Endothelial cell of umbilical vein (primary cell): ENCODE measurements around the gene DIPK1A. TPM values are rescaled to one million over a fixed set of nuclear protein-coding genes. Genes with fewer than 3 reads are reported as not detected.

Experiments used
- BruUV-seq: library from RNA; stranded (reverse); fragments of 400-500 nt; replicated peaks from 2 replicates; lab custom pipeline; 2021; lab: Mats Ljungman, UMichigan
- CTCF ChIA-PET: fragments of 300-600, 350-600 bp; sonication (Branson Sonifier 250); formaldehyde crosslinking; loops from one replicate; lab custom pipeline; 2021; ENCODE audit warnings: antibody characterized with exemption, inconsistent platforms; lab: Charles Lee
- POLR2A ChIA-PET: fragments of 300-600, 350-600 bp; sonication (Branson Sonifier 250); formaldehyde crosslinking; loops from one replicate; lab custom pipeline; 2021; ENCODE audit warnings: antibody characterized with exemption, inconsistent platforms; lab: Charles Lee
- DNase-seq: peaks from one replicate; pipeline ENCODE4 v3.0.0-alpha.2; 2011; ENCODE audit warnings: low read depth, low spot score
- FAIRE-seq: peaks from 2 replicates; lab custom pipeline; 2011; peaks lifted over from hg19 to GRCh38; lab: Jason Lieb, UNC
- H2AFZ ChIP-seq: 2 replicates; pipeline ENCODE4 v1.6.0; 2012; ENCODE audit warnings: low read depth, low read length, control low read depth, inconsistent platforms
- H3K27ac ChIP-seq: 2 replicates; pipeline ENCODE4 v1.5.1; 2011; ENCODE audit warnings: low read depth, mild to moderate bottlenecking, control low read depth, low read length, moderate library complexity; ENCODE audit not compliant: insufficient read depth
- H3K27me3 ChIP-seq, 2 experiments: 2 replicates each; pipeline versions ENCODE4 v1.6.0 to v1.6.1; 2011; ENCODE audit warnings: low read length in 2 of 2, mixed read lengths in 1 of 2; ENCODE audit not compliant: control insufficient read depth in 2 of 2, insufficient read depth in 2 of 2
- H3K36me3 ChIP-seq, 2 experiments: 2 replicates in 1 of 2; 3 replicates in 1 of 2; pipeline ENCODE4 v1.5.1; 2011; ENCODE audit warnings: low read length in 2 of 2, mild to moderate bottlenecking in 1 of 2, moderate library complexity in 1 of 2; ENCODE audit not compliant: control insufficient read depth in 2 of 2, insufficient read depth in 2 of 2; ENCODE audit errors: extremely low read depth in 1 of 2
- H3K4me1 ChIP-seq: 3 replicates; pipeline ENCODE4 v1.5.1; 2011; ENCODE audit warnings: mild to moderate bottlenecking, low read length; ENCODE audit not compliant: control insufficient read depth, insufficient read depth; ENCODE audit errors: extremely low read depth
- H3K4me2 ChIP-seq: 2 replicates; pipeline ENCODE4 v1.6.1; 2011; ENCODE audit warnings: low read length, control low read depth, mixed read lengths; ENCODE audit not compliant: insufficient read depth
- H3K4me3 ChIP-seq, 3 experiments: fragments of 200-600 bp in 1 of 3; sonication (generic), shearing (Covaris generic) in 1 of 3; replicated peaks in 1 of 3; 2 replicates each; pipeline ENCODE4 v1.5.1; 2011 to 2016; ENCODE audit warnings: control low read depth in 3 of 3, low read length in 3 of 3, mild to moderate bottlenecking in 2 of 3, inconsistent platforms in 1 of 3, low read depth in 1 of 3, moderate library complexity in 1 of 3; ENCODE audit not compliant: insufficient read depth in 1 of 3
- H3K79me2 ChIP-seq: 2 replicates; pipeline ENCODE4 v1.6.0; 2012; ENCODE audit warnings: low read length, inconsistent platforms; ENCODE audit not compliant: control insufficient read depth, insufficient read depth
- H3K9ac ChIP-seq: replicated peaks from 2 replicates; pipeline ENCODE3; 2011; ENCODE audit warnings: low read length, control low read depth; ENCODE audit not compliant: insufficient read depth; ENCODE audit errors: extremely low read depth
- H3K9me1 ChIP-seq: replicated peaks from 3 replicates; pipeline ENCODE4 v1.6.0; 2011; ENCODE audit warnings: mild to moderate bottlenecking, low read length; ENCODE audit not compliant: control insufficient read depth, insufficient read depth; ENCODE audit errors: extremely low read depth
- H3K9me3 ChIP-seq: replicated peaks from 2 replicates; pipeline ENCODE4 v1.5.1; 2012; ENCODE audit warnings: low read length, inconsistent platforms; ENCODE audit not compliant: control insufficient read depth, insufficient read depth
- H4K20me1 ChIP-seq: replicated peaks from 2 replicates; pipeline ENCODE3; 2011; ENCODE audit warnings: mild to moderate bottlenecking, low read length; ENCODE audit not compliant: control insufficient read depth, insufficient read depth; ENCODE audit errors: extremely low read depth
- EZH2 ChIP-seq: IDR thresholded peaks from 2 replicates; pipeline ENCODE4 v1.6.1; 2012; ENCODE audit warnings: borderline replicate concordance, low read depth, mild to moderate bottlenecking, moderate library complexity, low read length, inconsistent platforms; ENCODE audit not compliant: severe bottlenecking
- FOS ChIP-seq: IDR thresholded peaks from 2 replicates; pipeline ENCODE4 v1.6.1; 2011; ENCODE audit warnings: mild to moderate bottlenecking, low read length, moderate library complexity, borderline replicate concordance; ENCODE audit not compliant: insufficient read depth
- GATA2 ChIP-seq: IDR thresholded peaks from 2 replicates; pipeline ENCODE4 v1.7.0; 2011; ENCODE audit warnings: low read depth, mild to moderate bottlenecking, moderate library complexity, mixed read lengths, low read length; ENCODE audit not compliant: insufficient read length, insufficient read depth
- JUN ChIP-seq: IDR thresholded peaks from 2 replicates; pipeline ENCODE4 v1.6.1; 2011; ENCODE audit warnings: borderline replicate concordance, low read depth; ENCODE audit not compliant: insufficient read length, insufficient read depth
- MYC ChIP-seq: IDR thresholded peaks from one replicate; pipeline ENCODE4 v1.6.1; 2011; ENCODE audit warnings: mild to moderate bottlenecking, low read depth, low read length
- POLR2A ChIP-seq: IDR thresholded peaks from 2 replicates; pipeline ENCODE4 v1.6.1; 2012; ENCODE audit warnings: low read depth, mild to moderate bottlenecking, control low read depth, low read length
- POLR2AphosphoS5 ChIP-seq: IDR thresholded peaks from 2 replicates; pipeline ENCODE4 v1.6.1; 2012; ENCODE audit warnings: low read depth, mild to moderate bottlenecking, control low read depth, low read length, moderate library complexity; ENCODE audit not compliant: insufficient read depth
- dilution Hi-C: fragments of 300-500 bp; cut with MboI; formaldehyde crosslinking; loops from one replicate; pipeline ENCODE4 v1.15.0; 2019; ENCODE audit warnings: low sequenced_read_pairs; ENCODE audit not compliant: extremely low pct_ligation_motif_present
- intact Hi-C: fragments of 100-400 bp; cut with micrococcal nuclease; formaldehyde crosslinking; loops from one replicate; pipeline ENCODE4 v1.10.0; 2022
- polyA plus RNA-seq, 4 experiments: library from polyadenylated mRNA; depleted of rRNA in 3 of 4; stranded (reverse) in 3 of 4; unstranded in 1 of 4; fragments of >200 nt; gene quantifications; 2 replicates each; pipeline versions ENCODE4 v1.2.1 to v1.2.3, GENCODE V29; 2011 to 2012; ENCODE audit warnings: missing spikeins in 1 of 4
- total RNA-seq: library from RNA; stranded (reverse); gene quantifications from 2 replicates; pipeline ENCODE4 v1.2.3, GENCODE V29; 2021
- TF ChIP-seq, protein P1 (sequence below), 2 donors: IDR thresholded peaks; 1 replicate in 1 of 2; 2 replicates in 1 of 2; pipeline ENCODE4 v1.5.1; 2011; ENCODE audit warnings: low read length in 2 of 2, mild to moderate bottlenecking in 2 of 2, moderate library complexity in 2 of 2, control low read depth in 1 of 2, inconsistent platforms in 1 of 2, low read depth in 1 of 2; ENCODE audit not compliant: insufficient read depth in 1 of 2; ENCODE audit errors: extremely low read depth in 1 of 2
- TF ChIP-seq, protein P2 (sequence below): IDR thresholded peaks from 2 replicates; pipeline ENCODE4 v1.6.1; 2011; ENCODE audit not compliant: insufficient read depth, insufficient read length

The DIPK1A gene
- total and polyA plus RNA-seq, 2 donors (not counting 3 experiments of a cell fraction or from before 2014, with no cell fraction given): 0.25 to 0.93 TPM

DNA sequence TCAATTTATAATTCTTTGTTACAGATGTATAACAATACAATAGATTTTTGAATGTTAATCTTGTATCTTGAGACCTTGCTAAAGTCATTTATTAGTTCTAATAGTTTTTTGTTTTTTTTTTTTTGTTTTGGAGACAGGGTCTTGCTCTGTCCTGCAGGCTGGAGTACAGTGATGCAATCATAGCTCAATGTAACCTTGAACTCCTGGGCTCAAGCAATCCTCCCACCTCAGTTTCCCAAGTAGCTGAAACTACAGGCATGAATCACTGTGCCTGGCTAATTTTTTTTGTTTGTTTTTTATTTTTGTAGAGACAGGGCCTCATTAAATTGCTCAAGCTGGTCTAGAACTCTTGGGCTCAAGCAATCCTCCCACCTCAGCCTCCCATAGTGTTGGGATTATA is 26.2 kb upstream of the DIPK1A start:
- H3K36me3 ChIP-seq: no peaks in the 10 kb centered on the region
- POLR2A ChIA-PET: no interaction called here

More for the DNA sequence above, 26.2 kb upstream of the DIPK1A start:
- Histone ChIP-seq H3K4me1 (no peaks in the 10 kb centered on the region), H3K4me2 (no peak overlapping the region), H3K9ac (no peak overlapping the region), H3K27me3 (no peaks in the 10 kb centered on the region), H3K79me2 (no peaks in the 10 kb centered on the region), H3K4me3 (no peak overlapping the region), H2AFZ (no peak overlapping the region), H3K9me1 (no peaks in the 10 kb centered on the region), H4K20me1 (no peaks in the 10 kb centered on the region), H3K9me3 (no peaks in the 10 kb centered on the region), H3K27ac (no peak overlapping the region)
- dilution Hi-C loops: no loop called here
- TF ChIP-seq, protein P1, sequence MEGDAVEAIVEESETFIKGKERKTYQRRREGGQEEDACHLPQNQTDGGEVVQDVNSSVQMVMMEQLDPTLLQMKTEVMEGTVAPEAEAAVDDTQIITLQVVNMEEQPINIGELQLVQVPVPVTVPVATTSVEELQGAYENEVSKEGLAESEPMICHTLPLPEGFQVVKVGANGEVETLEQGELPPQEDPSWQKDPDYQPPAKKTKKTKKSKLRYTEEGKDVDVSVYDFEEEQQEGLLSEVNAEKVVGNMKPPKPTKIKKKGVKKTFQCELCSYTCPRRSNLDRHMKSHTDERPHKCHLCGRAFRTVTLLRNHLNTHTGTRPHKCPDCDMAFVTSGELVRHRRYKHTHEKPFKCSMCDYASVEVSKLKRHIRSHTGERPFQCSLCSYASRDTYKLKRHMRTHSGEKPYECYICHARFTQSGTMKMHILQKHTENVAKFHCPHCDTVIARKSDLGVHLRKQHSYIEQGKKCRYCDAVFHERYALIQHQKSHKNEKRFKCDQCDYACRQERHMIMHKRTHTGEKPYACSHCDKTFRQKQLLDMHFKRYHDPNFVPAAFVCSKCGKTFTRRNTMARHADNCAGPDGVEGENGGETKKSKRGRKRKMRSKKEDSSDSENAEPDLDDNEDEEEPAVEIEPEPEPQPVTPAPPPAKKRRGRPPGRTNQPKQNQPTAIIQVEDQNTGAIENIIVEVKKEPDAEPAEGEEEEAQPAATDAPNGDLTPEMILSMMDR (IDR thresholded peaks at IDR 0.05; ENCODE audit: extremely low read depth in 1 of 2, insufficient read depth in 1 of 2, low read depth in 1 of 2, low read length in 2 of 2): no peak
- TF ChIP-seq FOS (no peak), GATA2 (no peak), MYC (no peak), JUN (no peak), POLR2AphosphoS5 (no peak), POLR2A (no peak), EZH2 (no peak)
- TF ChIP-seq, protein P2, sequence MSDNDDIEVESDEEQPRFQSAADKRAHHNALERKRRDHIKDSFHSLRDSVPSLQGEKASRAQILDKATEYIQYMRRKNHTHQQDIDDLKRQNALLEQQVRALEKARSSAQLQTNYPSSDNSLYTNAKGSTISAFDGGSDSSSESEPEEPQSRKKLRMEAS: no peak
- CTCF ChIA-PET: interaction anchor here (1.1 to 1.4 kb wide), 2 partner anchors 31 to 128 kb away, joined by 3 read pairs; no protein-coding TSS in a partner anchor
- FAIRE-seq (no peak), DNase-seq (no peak)
- no TSS peak for BruUV-seq
- intact Hi-C loops: no loop called here
